Activated naive CD8-positive, alpha-beta T cell treated with anti-CD3 and anti-CD28 coated beads, Interleukin-2, amount 50 U/mL, for 16 hours (primary cell): Measurements from ENCODE around the gene ALB.

ENCODE experiments used
- DNase-seq: peaks from one replicate; pipeline ENCODE4 v3.0.0-alpha.2; 2020; ENCODE audit warnings: low read depth, low spot score

Gene ALB

GRCh38 chr4:73450398-73451004 lies 46.4 kb downstream of the ALB start:
- no peak for DNase-seq

- no peak for DNase-seq
Observed at GRCh38 chr4:73451404-73451803, 47.3 kb downstream of the ALB start.

GRCh38 chr4:73451981-73452747 lies 48.1 kb downstream of the ALB start:
- no peak for DNase-seq

- DNase-seq: no peak
Observed at GRCh38 chr4:73452953-73453700, 49.0 kb downstream of the ALB start.

GRCh38 chr4:73453701-73454005 lies 49.6 kb downstream of the ALB start:
- no peak for DNase-seq

DNA sequence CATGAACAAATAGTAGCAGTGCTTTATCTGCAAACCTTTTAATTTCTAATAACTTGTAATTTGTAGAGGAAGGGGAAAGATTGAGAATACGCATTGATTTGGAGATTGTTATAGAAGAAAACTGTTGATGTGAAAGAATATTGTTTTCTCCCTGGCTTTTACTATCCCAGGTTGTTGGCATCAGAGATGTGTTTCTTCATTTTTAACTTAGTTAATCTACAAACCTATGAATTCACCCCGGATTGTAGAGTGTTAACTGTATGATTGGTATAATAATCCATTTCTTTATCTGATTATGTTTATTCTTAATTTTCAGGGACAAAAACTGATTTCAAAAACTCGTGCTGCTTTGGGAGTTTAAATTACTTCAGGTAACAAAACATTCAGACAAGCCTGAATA lies 50.8 kb downstream of the ALB start:
- no peak for DNase-seq

- no peak for DNase-seq
Observed at GRCh38 chr4:73456177-73457022, 52.3 kb downstream of the ALB start.

DNA sequence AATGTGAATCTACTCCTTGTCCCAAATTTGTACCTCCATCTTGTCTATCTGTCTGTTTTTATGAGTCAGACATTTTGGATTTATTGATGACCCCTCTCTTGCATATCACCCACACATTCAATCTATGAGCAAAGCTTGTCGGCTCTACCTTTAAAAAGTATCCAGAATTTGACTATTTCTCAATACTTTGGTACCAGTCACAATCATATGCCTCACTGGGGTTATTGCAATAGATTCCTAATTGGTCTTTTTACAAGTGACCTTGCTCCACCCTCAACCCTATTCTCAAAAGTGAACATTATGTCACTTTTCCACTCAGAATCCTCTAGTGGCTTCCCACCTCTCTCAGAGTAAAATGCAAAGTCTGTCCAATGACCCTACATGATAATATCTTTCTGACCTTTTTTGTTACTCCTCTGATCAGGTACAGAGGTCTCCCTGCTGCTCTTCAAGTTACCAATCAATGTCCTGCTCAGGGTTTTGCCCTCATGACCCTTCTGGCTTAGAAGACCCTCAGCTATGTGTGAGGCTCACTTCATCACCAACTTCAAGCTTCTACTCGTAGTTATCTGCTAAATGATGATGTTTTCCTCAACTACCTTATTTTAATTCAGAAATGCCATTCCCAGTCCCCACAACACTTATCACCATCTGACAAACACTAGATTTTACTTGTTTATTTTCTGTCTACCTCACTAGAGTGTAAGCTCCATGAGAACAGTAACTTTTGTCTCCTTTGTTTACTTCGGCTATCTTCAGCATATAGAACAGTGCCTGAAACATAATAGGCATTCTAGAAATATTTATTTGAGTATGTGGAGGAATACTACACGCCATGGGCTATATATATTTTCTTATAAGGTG lies 54.3 kb downstream of the ALB start:
- DNase-seq: no peak

GRCh38 chr4:73459048-73459421 lies 54.9 kb downstream of the ALB start:
- no peak for DNase-seq

- DNase-seq: no peak
Observed at GRCh38 chr4:73460913-73461522, 56.9 kb downstream of the ALB start.

GRCh38 chr4:73468170-73468569 lies 64.1 kb downstream of the ALB start:
- DNase-seq: no peak

DNA sequence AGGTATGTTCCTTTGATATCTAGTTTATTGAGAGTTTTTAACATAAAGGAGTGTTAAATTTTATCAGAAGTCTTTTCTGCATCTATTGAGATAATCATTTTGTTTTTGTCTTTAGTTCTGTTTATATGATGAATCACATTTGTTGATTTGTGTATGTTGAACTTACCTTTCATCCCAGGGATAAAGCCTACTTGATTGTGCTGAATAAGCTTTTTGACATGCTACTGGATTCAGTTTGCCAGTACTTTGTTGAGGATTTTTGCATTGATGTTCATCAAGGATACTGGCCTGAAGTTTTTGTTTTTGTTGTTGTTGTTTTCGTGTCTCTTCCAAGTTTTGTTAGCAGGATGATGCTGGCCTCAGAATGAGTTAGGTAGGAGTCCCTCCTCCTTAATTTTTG lies 66.6 kb downstream of the ALB start:
- no peak for DNase-seq
